Measurements from ENCODE around the gene MAP7D2.

MAP7D2 gene

DNA sequence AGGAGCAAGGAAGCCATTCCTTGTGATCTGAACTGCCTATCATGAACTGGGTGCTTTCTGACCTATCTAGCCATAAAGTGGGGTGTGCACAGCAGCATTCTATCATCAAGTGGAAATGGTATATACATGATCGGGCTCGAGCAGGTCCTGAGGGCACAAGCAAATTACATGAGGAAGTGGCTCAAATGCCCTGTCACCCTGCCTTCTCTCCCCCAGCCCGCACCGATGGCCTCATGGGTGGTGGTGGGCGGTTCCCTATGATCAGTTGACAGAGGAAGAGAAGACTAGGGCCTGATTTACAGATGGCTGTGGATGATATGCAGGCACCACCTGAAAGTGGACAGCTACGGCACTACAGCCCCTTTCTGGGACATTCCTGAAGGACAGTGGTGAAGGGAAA lies 79.5 kb downstream of the MAP7D2 start:
- no peaks in the 10 kb centered on the region for H3K4me1 Mint-ChIP-seq
- no peaks in the 10 kb centered on the region for H3K9me3 Mint-ChIP-seq
- no peak for ATAC-seq
- no peaks in the 10 kb centered on the region for H3K36me3 Mint-ChIP-seq
- no peak overlapping the region for H3K4me3 Mint-ChIP-seq
- H3K27ac Mint-ChIP-seq = no peak overlapping the region
- no peak for DNase-seq (ENCODE audit: low spot score in 2 of 2)

DNA sequence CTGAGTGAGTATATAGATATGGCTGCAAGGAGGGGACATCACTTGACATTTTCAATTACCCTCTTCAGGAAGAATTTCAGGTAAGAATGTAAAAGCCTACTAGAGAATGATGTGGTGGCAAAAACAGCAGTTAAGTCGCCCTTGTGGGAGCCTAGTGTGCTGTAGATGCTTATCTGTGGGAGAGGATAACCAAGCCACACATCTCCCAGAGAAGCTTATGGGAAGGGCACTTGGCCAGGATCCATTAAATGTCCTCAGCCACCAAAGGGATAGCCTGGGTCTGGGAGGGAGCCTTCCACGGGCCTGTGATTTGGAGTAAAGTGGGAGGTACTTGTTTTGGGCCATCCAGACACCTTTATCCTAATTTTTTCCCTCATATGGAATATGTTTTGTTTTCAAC lies 84.5 kb downstream of the MAP7D2 start:
- Mint-ChIP-seq H3K9me3 (no peaks in the 10 kb centered on the region), H3K36me3 (no peaks in the 10 kb centered on the region), H3K4me3 (no peak overlapping the region), H3K4me1 (no peaks in the 10 kb centered on the region), H3K27ac (no peak overlapping the region)
- ATAC-seq (no peak), DNase-seq (ENCODE audit: low spot score in 2 of 2) (no peak)

DNA sequence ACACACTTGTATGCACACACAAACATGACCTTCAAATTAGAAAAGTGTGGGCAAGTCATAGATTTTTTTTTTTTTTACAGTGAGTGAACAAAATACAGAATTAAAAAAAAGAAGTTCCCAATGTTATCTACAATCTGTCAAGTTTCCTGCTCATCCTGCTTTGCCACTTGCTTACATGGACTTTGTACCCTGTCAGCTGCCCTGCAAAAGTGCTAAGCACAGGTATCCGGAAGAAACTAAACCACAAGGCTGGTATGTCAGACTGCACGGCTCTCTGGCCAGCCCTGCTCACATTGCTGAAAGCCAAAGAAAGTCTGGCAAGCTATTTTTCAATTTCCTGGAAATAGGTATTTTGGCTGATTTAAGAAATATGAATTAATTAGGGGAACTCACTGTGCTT lies 87.0 kb downstream of the MAP7D2 start:
- no peaks in the 10 kb centered on the region for H3K36me3 Mint-ChIP-seq
- no peaks in the 10 kb centered on the region for H3K4me1 Mint-ChIP-seq
- no peak overlapping the region for H3K4me3 Mint-ChIP-seq
- ATAC-seq = no peak
- H3K9me3 Mint-ChIP-seq = no peaks in the 10 kb centered on the region
- no peak for DNase-seq (ENCODE audit: low spot score in 2 of 2)
- no peak overlapping the region for H3K27ac Mint-ChIP-seq

DNA sequence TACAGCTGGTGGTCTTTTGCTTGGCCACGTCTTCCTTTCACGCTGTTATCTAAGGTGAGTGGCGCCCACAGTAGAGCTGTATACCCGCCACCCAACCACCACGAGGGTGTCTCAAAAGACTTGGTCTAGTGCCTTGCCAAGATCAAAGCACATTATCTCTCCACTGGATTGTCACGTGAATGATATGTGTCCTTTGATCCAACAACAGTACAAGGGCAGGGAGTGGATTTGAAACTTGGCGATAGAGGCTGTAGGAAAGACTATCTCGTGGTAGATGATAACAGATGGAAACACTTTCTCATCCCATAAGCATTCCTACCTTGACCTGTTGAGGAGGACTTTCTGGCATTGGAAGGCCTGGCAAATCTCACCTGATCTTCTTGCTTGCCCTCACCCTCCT lies 88.1 kb downstream of the MAP7D2 start:
- Mint-ChIP-seq H3K4me3 (no peak overlapping the region), H3K4me1 (no peaks in the 10 kb centered on the region)

DNA sequence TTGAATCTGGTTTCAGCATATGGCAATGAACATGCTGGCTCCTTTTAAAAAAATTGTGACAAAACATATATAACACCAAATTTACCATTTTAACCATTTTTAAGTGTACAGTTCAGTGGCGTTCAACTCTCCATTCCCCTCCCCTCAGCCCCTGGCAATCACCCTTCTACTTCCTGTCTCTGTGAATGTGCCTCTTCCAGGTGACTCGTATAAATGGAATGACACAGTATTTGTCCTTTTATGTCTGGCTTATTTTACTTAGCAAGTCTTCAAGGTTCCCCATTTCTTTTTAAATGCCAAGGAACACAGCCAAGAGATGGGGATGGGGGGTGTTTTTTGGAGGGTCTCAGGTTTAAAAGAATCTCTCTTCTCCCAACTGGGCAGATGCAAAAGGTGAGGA lies 90.4 kb downstream of the MAP7D2 start:
- no peak for DNase-seq (ENCODE audit: low spot score in 2 of 2)
- Mint-ChIP-seq H3K9me3 (no peaks in the 10 kb centered on the region), H3K4me3 (no peak overlapping the region), H3K4me1 (no peaks in the 10 kb centered on the region), H3K27ac (no peak overlapping the region), H3K36me3 (no peaks in the 10 kb centered on the region)
- no peak for ATAC-seq

More for the DNA sequence above, 88.1 kb downstream of the MAP7D2 start:
- ATAC-seq (no peak), DNase-seq (ENCODE audit: low spot score in 2 of 2) (no peak)
- H3K27ac Mint-ChIP-seq = no peak overlapping the region
- H3K36me3 Mint-ChIP-seq = no peaks in the 10 kb centered on the region
- no peaks in the 10 kb centered on the region for H3K9me3 Mint-ChIP-seq

DNA sequence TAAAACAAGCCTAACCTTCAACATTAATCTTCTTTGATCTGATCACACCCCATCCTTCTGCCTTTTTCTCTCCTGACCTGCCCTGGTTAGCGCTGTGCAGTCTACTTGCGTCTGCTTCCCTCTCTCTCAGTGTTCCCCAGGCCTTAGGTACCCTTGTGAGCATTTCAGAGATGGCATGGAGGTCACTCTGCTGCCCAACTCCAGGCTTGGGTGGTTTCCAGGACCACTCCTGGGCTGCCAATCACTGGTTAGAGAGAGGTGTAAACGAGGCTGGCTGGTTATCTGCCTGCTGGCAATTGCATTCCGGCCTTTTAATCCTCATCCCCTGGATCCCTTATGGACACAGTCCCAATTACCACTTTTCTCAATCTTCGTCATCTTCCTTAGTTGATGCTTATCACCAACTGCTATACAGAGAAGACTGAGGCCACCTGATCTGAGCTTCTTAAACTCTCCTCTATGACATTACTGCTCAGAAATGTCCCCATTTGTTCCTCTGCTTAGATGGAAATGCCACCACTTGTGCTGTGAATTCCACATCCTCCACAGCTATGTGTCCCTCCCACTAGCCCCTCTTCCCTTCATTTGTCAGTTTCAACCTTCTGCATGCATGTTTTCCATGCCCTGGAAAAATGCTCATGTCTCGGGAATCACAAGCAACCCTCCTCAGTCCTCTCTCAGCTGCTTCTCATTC lies 96.9 kb downstream of the MAP7D2 start:
- Mint-ChIP-seq H3K9me3 (peaks cover 4% of the 10 kb centered on the region), H3K4me1 (no peaks in the 10 kb centered on the region), H3K36me3 (no peaks in the 10 kb centered on the region), H3K27ac (peak overlapping the region; percentile 21), H3K4me3 (no peak overlapping the region)
- DNase-seq (ENCODE audit: low spot score in 2 of 2) (no peak), ATAC-seq (no peak)

DNA sequence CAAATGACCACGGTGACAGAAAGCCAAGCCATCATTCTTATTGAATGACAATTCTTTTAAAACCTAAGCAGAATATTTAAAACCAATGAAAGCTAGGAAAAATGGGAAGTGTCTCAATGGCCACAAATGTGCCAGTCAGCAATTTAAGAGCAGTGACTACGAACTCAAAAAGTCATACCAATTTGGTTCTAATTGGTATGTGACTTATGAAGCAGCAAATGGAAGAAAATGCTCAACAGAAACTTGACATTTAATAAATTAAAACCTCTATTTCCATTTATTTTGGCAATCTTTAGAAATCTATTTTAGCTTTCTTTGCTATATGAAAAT lies 100.1 kb downstream of the MAP7D2 start:
- H3K36me3 Mint-ChIP-seq = no peaks in the 10 kb centered on the region

DNA sequence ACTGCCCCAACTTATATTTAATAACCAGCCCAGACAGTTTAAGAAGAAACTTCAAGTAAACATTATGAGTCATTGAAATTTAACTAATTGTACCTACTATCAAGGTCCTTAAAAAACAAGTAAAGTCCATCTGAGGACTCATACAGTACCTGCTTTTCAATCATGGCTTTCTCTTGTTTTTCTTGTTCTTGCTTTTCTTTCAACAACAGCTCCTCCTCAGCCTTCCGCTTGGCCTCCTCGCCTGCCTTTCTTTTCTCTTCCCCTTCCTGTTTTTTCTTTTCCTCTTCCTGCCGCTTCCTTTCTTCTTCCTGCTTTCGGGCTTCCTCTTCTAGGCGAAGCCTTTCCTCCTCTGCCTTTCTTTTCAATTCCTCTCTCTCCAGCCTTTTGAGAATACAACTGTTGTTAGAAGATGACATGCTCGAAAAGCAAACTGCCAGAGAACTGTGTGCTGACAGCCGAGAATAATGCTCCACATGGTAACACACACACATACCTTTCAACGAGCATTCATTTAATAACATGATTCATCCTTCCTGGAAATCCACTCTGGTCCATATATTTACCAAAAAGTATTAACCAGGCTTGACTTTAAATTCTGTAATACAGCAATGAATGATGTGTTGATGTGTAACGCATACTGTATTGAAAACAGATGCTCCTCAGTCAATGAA lies 100.6 kb downstream of the MAP7D2 start:
- peaks cover 4% of the 10 kb centered on the region for H3K9me3 Mint-ChIP-seq
- H3K36me3 Mint-ChIP-seq = no peaks in the 10 kb centered on the region
- no peak overlapping the region for H3K27ac Mint-ChIP-seq
- no peak overlapping the region for H3K4me3 Mint-ChIP-seq
- DNase-seq (ENCODE audit: low spot score in 2 of 2) (no peak), ATAC-seq (no peak)
- H3K4me1 Mint-ChIP-seq = no peaks in the 10 kb centered on the region

More for the DNA sequence above, 100.1 kb downstream of the MAP7D2 start:
- Mint-ChIP-seq H3K27ac (no peak overlapping the region), H3K9me3 (peaks cover 4% of the 10 kb centered on the region), H3K4me1 (no peaks in the 10 kb centered on the region), H3K4me3 (no peak overlapping the region)
- no peak for ATAC-seq
- no peak for DNase-seq (ENCODE audit: low spot score in 2 of 2)

DNA sequence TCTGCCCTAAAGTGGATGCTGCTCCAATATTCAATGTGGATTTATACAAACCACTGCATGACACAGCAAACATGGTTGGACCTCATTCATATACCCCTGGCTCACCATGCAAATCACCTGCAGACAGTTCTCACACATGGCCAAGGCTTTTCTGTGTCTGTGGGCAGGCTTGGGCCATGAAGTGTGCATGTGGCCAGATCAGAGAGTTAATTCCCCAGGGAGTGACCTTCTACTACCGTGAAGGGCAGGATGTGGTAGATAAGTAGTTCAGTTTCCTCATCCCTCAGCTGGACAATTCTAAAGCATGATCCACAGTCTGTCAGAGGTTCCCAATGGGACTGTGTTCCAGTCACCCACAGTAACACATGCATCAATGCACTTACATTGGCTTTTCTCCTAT lies 101.3 kb downstream of the MAP7D2 start:
- no peak overlapping the region for H3K27ac Mint-ChIP-seq
- H3K4me1 Mint-ChIP-seq = no peaks in the 10 kb centered on the region
- DNase-seq (ENCODE audit: low spot score in 2 of 2) (no peak), ATAC-seq (no peak)
- peaks cover 4% of the 10 kb centered on the region for H3K9me3 Mint-ChIP-seq
- no peak overlapping the region for H3K4me3 Mint-ChIP-seq
- H3K36me3 Mint-ChIP-seq = no peaks in the 10 kb centered on the region

DNA sequence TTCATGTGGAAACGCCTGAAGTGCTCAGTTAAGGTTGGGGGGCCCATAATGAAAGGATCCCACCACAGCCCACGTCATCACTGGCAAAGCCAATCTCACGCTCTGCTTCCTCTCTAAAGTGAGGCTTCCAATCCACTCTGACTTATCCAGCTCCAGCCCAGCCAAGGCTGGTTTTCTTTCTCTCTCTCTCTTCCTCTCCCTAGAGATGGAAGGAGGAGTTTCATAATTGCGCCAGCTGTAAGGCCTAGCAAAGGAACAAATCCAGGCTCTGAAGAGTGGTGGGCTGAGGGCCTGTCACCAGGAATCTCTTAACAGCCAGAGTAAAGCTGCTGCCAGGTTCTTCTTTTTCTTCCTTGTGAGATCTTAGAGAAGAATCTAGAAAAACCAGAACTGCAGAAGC lies 105.1 kb downstream of the MAP7D2 start:
- Mint-ChIP-seq H3K9me3 (peaks cover 4% of the 10 kb centered on the region), H3K36me3 (no peaks in the 10 kb centered on the region), H3K27ac (no peak overlapping the region), H3K4me1 (no peaks in the 10 kb centered on the region), H3K4me3 (no peak overlapping the region)
- DNase-seq (ENCODE audit: low spot score in 2 of 2) (no peak), ATAC-seq (no peak)

DNA sequence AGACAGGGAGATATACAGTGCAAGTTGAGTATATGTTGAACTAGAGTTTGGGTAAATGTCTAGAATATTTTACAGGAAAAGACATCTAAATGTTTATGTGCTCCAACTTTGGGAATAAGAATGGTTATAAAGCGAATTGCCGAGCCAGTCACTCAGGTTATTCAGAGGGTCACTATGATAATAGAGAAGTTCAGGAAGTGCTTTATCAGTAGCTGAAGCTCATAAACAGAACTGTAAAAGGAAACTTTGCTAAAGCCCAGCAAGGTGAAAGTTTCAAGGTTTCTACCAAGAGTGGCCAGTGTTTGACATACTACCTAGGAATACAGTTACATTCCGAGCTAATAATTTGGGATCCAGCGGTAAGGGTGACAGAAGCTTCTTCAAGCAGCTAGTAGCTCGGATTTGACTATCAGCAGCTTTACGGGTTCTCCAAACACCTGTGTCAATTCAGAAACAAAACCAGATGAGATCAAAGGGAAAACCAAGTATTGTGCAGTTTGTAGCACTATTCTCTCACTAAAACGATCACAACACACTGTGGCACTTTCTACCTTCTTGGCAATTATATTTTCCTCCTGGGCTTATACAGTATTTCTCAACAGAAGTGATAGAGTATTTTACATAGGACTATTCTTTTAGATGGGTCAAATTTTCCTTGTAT lies 108.6 kb downstream of the MAP7D2 start:
- H3K27ac Mint-ChIP-seq = no peak overlapping the region
- DNase-seq (ENCODE audit: low spot score in 2 of 2) = no peak
- no peak for ATAC-seq
- H3K36me3 Mint-ChIP-seq = no peaks in the 10 kb centered on the region
- no peak overlapping the region for H3K4me3 Mint-ChIP-seq
- H3K4me1 Mint-ChIP-seq = no peaks in the 10 kb centered on the region
- no peaks in the 10 kb centered on the region for H3K9me3 Mint-ChIP-seq

DNA sequence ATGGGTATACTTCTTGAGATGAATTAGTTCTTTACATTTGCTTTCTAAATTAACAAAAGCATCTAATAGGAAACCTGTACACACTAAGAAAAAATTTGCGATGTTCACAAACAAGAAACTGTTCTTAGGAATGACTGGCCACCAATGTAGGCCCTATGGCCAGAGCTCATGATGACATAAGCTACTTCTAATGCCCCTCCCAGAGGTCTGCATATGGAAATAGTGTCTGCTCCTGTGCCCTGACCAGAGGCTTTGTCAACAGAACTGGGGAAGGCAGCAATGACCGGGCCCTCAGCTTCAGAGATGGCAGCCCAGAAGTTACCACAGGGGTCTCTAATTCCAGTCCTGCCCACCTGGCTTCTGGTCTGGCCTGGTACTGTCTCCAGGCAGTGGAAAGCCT lies 110.8 kb downstream of the MAP7D2 start:
- DNase-seq (ENCODE audit: low spot score in 2 of 2) (no peak), ATAC-seq (no peak)
- Mint-ChIP-seq H3K27ac (no peak overlapping the region), H3K4me1 (no peaks in the 10 kb centered on the region), H3K4me3 (no peak overlapping the region), H3K36me3 (no peaks in the 10 kb centered on the region), H3K9me3 (no peaks in the 10 kb centered on the region)

DNA sequence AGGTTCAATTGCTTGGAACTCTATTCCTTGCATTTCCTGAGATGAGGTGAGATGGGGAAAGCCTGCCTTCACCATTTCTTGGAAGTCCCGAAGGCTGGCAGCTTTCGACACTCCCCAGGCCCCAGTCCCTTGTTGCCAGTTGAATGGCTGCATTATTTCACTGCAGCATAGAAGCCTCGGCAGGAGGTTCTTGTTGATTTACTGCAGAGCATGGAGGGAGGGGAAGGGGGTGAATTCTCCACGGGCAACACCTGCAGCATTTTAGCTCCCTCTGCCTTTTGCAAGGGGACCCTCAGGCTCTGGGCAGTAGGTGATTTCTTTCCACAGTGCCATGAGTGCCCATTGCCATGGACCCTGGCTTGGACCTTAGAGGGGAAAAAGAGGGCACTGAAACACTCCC lies 115.1 kb downstream of the MAP7D2 start:
- H3K4me3 Mint-ChIP-seq = no peak overlapping the region
- H3K4me1 Mint-ChIP-seq = no peaks in the 10 kb centered on the region
- DNase-seq (ENCODE audit: low spot score in 2 of 2) (no peak), ATAC-seq (no peak)
- H3K27ac Mint-ChIP-seq = no peak overlapping the region
- no peaks in the 10 kb centered on the region for H3K36me3 Mint-ChIP-seq
- no peaks in the 10 kb centered on the region for H3K9me3 Mint-ChIP-seq

DNA sequence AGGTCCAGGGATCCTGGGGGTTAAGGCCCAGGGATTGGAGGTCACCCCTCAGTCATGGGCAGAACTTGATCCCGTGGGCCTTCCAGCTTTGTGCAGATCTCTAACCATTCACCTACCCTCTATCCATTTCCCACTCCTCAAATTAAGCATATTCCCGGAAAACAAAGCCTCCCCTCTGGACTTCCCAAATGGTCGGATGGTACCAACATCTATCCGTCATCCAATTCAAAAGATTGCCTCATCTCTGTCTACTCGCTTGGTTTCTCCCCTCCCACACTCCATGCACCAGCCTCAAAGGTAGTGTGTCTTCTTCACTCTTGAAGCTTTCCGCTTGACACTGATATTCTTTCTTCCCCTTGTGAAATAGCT lies 125.4 kb downstream of the MAP7D2 start:
- Mint-ChIP-seq H3K4me1 (peaks cover 18% of the 10 kb centered on the region), H3K9me3 (no peaks in the 10 kb centered on the region), H3K27ac (peak overlapping the region; percentile 77), H3K4me3 (peak overlapping the region; percentile 77), H3K36me3 (no peaks in the 10 kb centered on the region)
- DNase-seq (ENCODE audit: low spot score in 2 of 2) (no peak), ATAC-seq (no peak)

DNA sequence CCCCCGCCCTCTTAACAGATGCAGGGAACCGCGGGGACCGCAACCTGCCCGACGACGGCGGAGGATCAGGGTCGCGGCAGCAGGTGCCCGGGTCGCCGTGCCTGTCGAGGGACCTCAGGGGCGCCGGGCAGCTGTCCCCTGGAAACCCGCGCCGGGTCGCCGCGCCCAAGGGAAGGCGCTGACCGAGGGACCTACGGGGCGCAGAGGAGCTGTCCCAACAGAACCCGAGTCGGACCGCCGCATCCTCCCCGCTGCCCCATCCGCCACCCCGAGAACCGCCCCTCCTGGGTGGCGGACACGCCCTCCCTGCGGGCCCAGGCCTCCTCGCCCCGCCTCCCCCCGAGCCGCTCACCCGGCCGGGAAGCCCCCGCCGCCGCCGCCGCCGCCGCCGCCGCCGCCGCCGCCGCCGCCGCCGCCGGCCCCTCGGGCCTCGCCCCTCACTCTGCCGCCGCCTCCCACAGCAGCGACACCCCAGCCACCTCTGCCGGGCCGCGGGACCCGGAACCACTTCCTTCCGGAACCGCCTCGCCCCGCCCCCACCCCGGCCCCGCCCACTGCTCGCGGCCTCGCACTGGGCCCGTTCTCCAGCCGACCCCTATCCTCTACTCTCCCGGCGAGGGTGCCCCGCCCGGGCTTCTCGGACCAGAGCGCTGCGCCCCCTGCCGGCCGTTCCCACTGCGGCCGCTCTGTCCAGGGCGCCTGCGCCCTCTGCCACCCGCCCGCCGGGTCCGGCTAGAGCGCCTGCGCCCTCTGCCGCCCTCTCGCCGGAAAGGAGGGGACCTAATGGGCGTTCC lies 126.0 kb downstream of the MAP7D2 start, which contains the start of gene BCLAF3:
TSS of gene BCLAF3 (minus strand) at position 506 of the 794 bp plus-strand sequence. CDS start 20,797 bp downstream, outside the sequence.
- no peaks in the 10 kb centered on the region for H3K36me3 Mint-ChIP-seq
- DNase-seq (ENCODE audit: low spot score in 2 of 2) (peak; percentile 85 to 92), ATAC-seq (peak; percentile 97)
- peak within 1 kb of the TSS; percentile 81 for H3K27ac Mint-ChIP-seq
- peak within 1 kb of the TSS; percentile 77 for H3K4me3 Mint-ChIP-seq
- H3K4me1 Mint-ChIP-seq = peaks cover 20% of the 10 kb centered on the region
- H3K9me3 Mint-ChIP-seq = no peaks in the 10 kb centered on the region

Data from stimulated activated effector memory CD8-positive, alpha-beta T cell treated with anti-CD3 and anti-CD28 coated beads, Interleukin-12 subunit alpha, Interleukin-12 subunit beta, amount 100 ng/mL, for 72 hours (primary cell).